Caco-2 (cell line): ENCODE measurements around the gene MARK4. TPM values are rescaled to one million over a fixed set of nuclear protein-coding genes. Genes with fewer than 3 reads are reported as not detected.

Source experiments
- BruUV-seq: library from RNA; stranded (reverse); fragments of 400-500 nt; replicated peaks from 2 replicates; lab custom pipeline; 2021; lab: Mats Ljungman, UMichigan
- CTCF ChIA-PET: fragments of 300-600 bp; sonication (Branson Sonifier 250); formaldehyde crosslinking; loops from one replicate; lab custom pipeline; 2022; ENCODE audit warnings: antibody characterized with exemption; lab: Charles Lee
- POLR2A ChIA-PET: fragments of 300-600 bp; sonication (Branson Sonifier 250); formaldehyde crosslinking; loops from one replicate; lab custom pipeline; 2022; ENCODE audit warnings: antibody characterized with exemption; lab: Charles Lee
- DNase-seq, 2 experiments: peaks; one replicate each; pipeline versions ENCODE4 v3.0.0 to v3.0.0-alpha.2; 2020 to 2022
- H3K27me3 ChIP-seq: replicated peaks from 2 replicates; pipeline ENCODE4 v1.6.0; 2011; ENCODE audit warnings: low read length; ENCODE audit not compliant: control insufficient read depth, insufficient read depth
- H3K36me3 ChIP-seq: 2 replicates; pipeline ENCODE4 v1.5.1; 2011; ENCODE audit warnings: low read length; ENCODE audit not compliant: control insufficient read depth, insufficient read depth
- H3K4me1 ChIP-seq: fragments of 250-450 bp; sonication (Bioruptor Pico); 2 replicates; pipeline ENCODE4 v1.5.1; 2020; ENCODE audit warnings: mild to moderate bottlenecking
- H3K4me3 ChIP-seq: 2 replicates; pipeline ENCODE4 v1.5.1; 2011; ENCODE audit warnings: low read depth, mild to moderate bottlenecking, control low read depth, low read length
- H3K9me3 ChIP-seq: fragments of 250-450 bp; sonication (Bioruptor Pico); 2 replicates; pipeline ENCODE4 v1.5.1; 2020; ENCODE audit warnings: mild to moderate bottlenecking, moderate library complexity
- H3K27ac Mint-ChIP-seq: one replicate; pipeline ENCODE4 v1.8.0; 2022; ENCODE audit warnings: mixed read lengths; ENCODE audit not compliant: unreplicated experiment
- H3K27me3 Mint-ChIP-seq: one replicate; pipeline ENCODE4 v1.8.0; 2022; ENCODE audit warnings: mixed read lengths; ENCODE audit not compliant: insufficient read depth, unreplicated experiment
- H3K36me3 Mint-ChIP-seq: one replicate; pipeline ENCODE4 v1.8.0; 2022; ENCODE audit warnings: mild to moderate bottlenecking, mixed read lengths; ENCODE audit not compliant: insufficient read depth, unreplicated experiment
- H3K4me1 Mint-ChIP-seq: one replicate; pipeline ENCODE4 v1.8.0; 2022; ENCODE audit warnings: low read depth, mixed read lengths; ENCODE audit not compliant: unreplicated experiment
- H3K4me3 Mint-ChIP-seq: one replicate; pipeline ENCODE4 v1.8.0; 2022; ENCODE audit warnings: mild to moderate bottlenecking, moderate library complexity, mixed read lengths; ENCODE audit not compliant: unreplicated experiment
- H3K9me3 Mint-ChIP-seq: one replicate; pipeline ENCODE4 v1.8.0; 2022; ENCODE audit warnings: mixed read lengths; ENCODE audit not compliant: unreplicated experiment
- intact Hi-C: fragments of 100-400 bp; cut with micrococcal nuclease; formaldehyde crosslinking; loops from one replicate; pipeline ENCODE4 v1.10.0; 2022; ENCODE audit not compliant: unreplicated experiment
- total RNA-seq: library from RNA; stranded (reverse); gene quantifications from 2 replicates; pipeline ENCODE4 v1.2.3, GENCODE V29; 2022
- TF ChIP-seq, protein P1 (sequence below), 2 experiments: fragments of 200-600 bp in 1 of 2; IDR thresholded peaks; 1 replicate in 1 of 2; 2 replicates in 1 of 2; pipeline versions ENCODE4 v1.5.1 to v1.8.0; 2011 to 2022; ENCODE audit warnings: antibody characterized with exemption in 1 of 2, control low read depth in 1 of 2, inconsistent platforms in 1 of 2, low read depth in 1 of 2, low read length in 1 of 2, mild to moderate bottlenecking in 1 of 2, moderate library complexity in 1 of 2; ENCODE audit not compliant: insufficient read depth in 1 of 2, severe bottlenecking in 1 of 2, unreplicated experiment in 1 of 2

The MARK4 gene
- total RNA-seq, 1 experiment from 2014 or later: 30.3 TPM

- Histone ChIP-seq H3K36me3 (peaks cover 2% of the 10 kb centered on the region), H3K4me3 (no peak overlapping the region), H3K4me1 (peaks cover 5% of the 10 kb centered on the region; the same call in 1 of the 2 replicates), H3K9me3 (no peaks in the 10 kb centered on the region), H3K27me3 (no peaks in the 10 kb centered on the region)
- H3K36me3 Mint-ChIP-seq: no peaks in the 10 kb centered on the region
- H3K27ac Mint-ChIP-seq: no peak overlapping the region
- POLR2A ChIA-PET: no interaction called here
- no peak for DNase-seq
- no peak overlapping the region for H3K4me3 Mint-ChIP-seq
- no peaks in the 10 kb centered on the region for H3K9me3 Mint-ChIP-seq
- H3K4me1 Mint-ChIP-seq: peaks cover 6% of the 10 kb centered on the region
- H3K27me3 Mint-ChIP-seq: no peaks in the 10 kb centered on the region
- BruUV-seq: no TSS peak
- intact Hi-C loops: no loop called here
- CTCF ChIA-PET: no interaction called here
- TF ChIP-seq, protein P1, sequence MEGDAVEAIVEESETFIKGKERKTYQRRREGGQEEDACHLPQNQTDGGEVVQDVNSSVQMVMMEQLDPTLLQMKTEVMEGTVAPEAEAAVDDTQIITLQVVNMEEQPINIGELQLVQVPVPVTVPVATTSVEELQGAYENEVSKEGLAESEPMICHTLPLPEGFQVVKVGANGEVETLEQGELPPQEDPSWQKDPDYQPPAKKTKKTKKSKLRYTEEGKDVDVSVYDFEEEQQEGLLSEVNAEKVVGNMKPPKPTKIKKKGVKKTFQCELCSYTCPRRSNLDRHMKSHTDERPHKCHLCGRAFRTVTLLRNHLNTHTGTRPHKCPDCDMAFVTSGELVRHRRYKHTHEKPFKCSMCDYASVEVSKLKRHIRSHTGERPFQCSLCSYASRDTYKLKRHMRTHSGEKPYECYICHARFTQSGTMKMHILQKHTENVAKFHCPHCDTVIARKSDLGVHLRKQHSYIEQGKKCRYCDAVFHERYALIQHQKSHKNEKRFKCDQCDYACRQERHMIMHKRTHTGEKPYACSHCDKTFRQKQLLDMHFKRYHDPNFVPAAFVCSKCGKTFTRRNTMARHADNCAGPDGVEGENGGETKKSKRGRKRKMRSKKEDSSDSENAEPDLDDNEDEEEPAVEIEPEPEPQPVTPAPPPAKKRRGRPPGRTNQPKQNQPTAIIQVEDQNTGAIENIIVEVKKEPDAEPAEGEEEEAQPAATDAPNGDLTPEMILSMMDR (IDR thresholded peaks at IDR 0.05; ENCODE audit: insufficient read depth in 1 of 2, low read depth in 1 of 2, low read length in 1 of 2, severe bottlenecking in 1 of 2, unreplicated experiment in 1 of 2): no peak
Observed at GRCh38 chr19:45294291-45295029, 43.4 kb downstream of the MARK4 start.

- Histone ChIP-seq H3K9me3 (no peaks in the 10 kb centered on the region), H3K27me3 (no peaks in the 10 kb centered on the region), H3K4me3 (no peak overlapping the region), H3K36me3 (peaks cover 4% of the 10 kb centered on the region), H3K4me1 (peaks cover 8% of the 10 kb centered on the region; the same call in 1 of the 2 replicates)
- no peaks in the 10 kb centered on the region for H3K9me3 Mint-ChIP-seq
- no TSS peak for BruUV-seq
- intact Hi-C loops: no loop called here
- no peaks in the 10 kb centered on the region for H3K36me3 Mint-ChIP-seq
- H3K27ac Mint-ChIP-seq: no peak overlapping the region
- no peaks in the 10 kb centered on the region for H3K27me3 Mint-ChIP-seq
- CTCF ChIA-PET: no interaction called here
- H3K4me3 Mint-ChIP-seq: no peak overlapping the region
- DNase-seq: no peak
- H3K4me1 Mint-ChIP-seq: peaks cover 9% of the 10 kb centered on the region
- TF ChIP-seq, protein P1 (IDR thresholded peaks at IDR 0.05; ENCODE audit: insufficient read depth in 1 of 2, low read depth in 1 of 2, low read length in 1 of 2, severe bottlenecking in 1 of 2, unreplicated experiment in 1 of 2): no peak
- POLR2A ChIA-PET: interaction anchor here (0.6 kb wide), 1 partner anchor 174 kb away, joined by 3 read pairs; no protein-coding TSS in a partner anchor
Observed at GRCh38 chr19:45295873-45296272, 44.8 kb downstream of the MARK4 start.

DNA sequence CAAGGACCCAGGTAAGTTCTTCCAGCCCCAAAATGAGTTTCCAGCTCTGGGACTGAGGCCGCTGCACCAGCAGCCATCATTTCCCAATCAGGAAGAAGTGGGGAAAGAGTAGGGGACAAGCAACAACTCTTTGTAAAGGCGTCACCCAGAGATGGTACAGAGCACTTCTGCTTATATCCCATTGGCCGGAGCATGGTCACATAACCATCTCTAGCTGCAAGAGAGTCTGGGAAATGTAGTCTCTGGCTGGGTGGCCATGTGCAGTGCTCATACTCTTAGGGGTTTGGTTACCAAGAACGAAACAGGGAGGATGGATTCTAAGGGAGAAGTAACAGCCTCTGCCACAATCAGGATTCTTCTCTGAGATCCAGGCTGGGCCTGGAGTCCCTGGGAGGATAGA lies 45.3 kb downstream of the MARK4 start:
- no peaks in the 10 kb centered on the region for H3K27me3 ChIP-seq
- BruUV-seq: no TSS peak
- H3K36me3 ChIP-seq: peaks cover 4% of the 10 kb centered on the region
- no peaks in the 10 kb centered on the region for H3K9me3 ChIP-seq
- peaks cover 8% of the 10 kb centered on the region; the same call in 1 of the 2 replicates for H3K4me1 ChIP-seq
- H3K4me3 Mint-ChIP-seq: no peak overlapping the region
- H3K27me3 Mint-ChIP-seq: no peaks in the 10 kb centered on the region
- H3K36me3 Mint-ChIP-seq: no peaks in the 10 kb centered on the region
- TF ChIP-seq, protein P1 (IDR thresholded peaks at IDR 0.05; ENCODE audit: insufficient read depth in 1 of 2, low read depth in 1 of 2, low read length in 1 of 2, severe bottlenecking in 1 of 2, unreplicated experiment in 1 of 2): no peak
- POLR2A ChIA-PET: interaction anchor here (0.5 kb wide), 1 partner anchor 118 kb away, joined by 4 read pairs; the partner anchor contains the start of gene BLOC1S3
- H3K4me1 Mint-ChIP-seq: peaks cover 9% of the 10 kb centered on the region
- H3K27ac Mint-ChIP-seq: no peak overlapping the region
- H3K4me3 ChIP-seq: no peak overlapping the region
- CTCF ChIA-PET: no interaction called here
- intact Hi-C loops: no loop called here
- no peaks in the 10 kb centered on the region for H3K9me3 Mint-ChIP-seq
- DNase-seq: no peak
